IPS-NIHi7 (cell line): ENCODE data around the gene ARHGAP21.

Experiments used
- DNase-seq: peaks from one replicate; pipeline ENCODE4 v3.0.0; 2012; ENCODE audit warnings: mixed read lengths; ENCODE audit errors: extremely low spot score

ARHGAP21 gene

DNA sequence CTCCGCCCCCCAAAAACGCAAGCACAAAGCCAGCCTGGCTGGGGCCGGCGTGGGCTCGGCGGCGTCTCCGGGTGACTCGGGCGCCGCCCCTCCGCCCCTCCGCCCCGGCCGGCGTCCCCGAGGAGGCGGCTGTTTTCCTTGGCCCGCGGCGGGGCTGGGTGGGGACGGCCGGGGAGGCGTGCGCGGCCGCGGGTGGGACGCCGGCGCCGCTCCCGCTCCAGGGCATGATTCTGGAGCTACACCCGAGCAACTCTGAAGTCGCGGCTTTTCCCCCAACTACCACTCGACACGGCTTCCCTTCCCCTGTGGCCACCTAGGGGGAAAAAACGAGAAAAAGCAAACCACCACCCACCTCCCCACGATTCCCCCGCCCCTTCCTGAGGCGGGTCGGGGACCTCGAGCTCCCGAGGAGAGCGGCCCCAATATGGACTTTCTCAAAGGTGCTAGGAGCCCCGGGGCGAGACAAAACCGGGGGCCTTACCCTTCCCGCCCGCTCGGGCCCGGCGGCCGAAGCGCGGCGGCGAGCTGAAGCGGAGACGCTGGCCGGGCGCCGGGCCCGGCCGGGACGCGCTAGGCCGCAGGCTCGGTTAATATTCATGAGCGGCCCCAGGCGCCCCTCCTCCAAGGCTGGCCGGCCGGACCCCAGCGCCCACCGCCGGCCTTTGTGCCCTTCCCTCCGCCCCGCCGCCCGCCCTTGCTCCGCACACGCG lies 856 bp downstream of the ARHGAP21 start:
- peak; percentile 54 for DNase-seq

DNA sequence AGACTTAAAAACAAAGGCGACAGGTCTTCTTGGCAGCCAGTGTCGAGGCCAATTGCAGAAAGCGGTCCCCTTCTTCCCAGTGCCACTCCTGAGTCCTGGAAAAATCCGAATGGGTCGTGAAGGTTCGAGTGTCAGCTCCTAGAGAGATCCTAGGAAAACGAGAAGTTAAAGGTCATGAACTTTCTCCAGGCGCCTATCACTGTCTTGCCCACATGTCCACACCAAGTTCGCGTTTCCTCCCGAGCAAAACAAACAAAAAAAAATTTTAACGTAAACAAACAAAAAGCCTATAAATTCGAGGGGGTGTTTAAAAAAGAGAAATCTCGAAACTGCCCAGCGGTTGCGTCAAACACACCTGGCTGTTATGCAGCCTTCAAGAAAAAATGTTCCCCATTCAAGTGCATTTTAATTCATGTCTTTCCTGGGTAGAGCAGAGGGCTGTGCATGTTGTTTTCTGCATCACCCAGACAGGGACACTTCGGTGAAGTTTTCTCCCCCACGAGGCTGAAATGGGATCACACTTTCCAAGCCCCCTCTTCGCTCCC lies 1.5 kb downstream of the ARHGAP21 start:
- DNase-seq = no peak

DNA sequence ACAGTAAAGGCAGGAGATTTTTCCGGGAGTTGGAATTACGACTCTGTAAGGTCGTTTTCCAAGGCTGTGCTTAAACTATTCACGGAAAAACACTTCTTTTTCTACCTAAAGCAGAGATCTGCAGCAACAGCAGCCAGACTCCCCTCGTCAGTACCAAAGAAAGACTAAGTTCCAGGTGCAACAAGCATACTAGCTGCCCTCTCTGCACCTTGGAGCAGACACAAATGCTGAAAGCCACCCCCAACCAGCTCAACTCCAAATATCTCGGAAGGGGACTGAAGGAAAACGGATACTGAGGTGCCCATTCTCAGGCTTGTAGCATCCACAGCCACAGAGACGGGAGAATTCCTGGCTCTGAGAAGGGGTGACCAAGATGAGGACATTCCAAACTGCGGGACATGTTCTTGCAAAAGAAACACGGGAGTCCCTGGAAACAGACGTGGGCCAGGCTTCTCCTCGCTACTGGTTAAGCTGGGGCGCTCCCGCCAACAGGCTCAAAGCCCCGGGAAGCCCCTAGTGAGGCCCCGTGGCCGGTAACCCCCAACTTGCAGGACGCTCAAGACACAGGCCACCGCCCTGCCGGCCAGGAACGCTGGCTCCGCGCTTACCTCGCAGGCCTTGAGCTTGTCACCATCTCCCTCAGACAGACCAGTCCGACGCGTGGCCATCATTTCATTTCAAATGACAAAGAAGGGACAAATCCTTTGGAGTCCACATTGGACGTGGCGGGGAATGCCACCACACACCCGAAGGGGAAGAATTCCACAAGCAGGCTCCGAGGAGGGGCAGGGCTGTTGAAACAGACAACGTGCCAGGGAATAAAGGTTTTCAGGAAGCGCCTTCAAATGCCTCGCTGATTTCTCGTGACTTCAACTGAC lies 2.2 kb downstream of the ARHGAP21 start:
- no peak for DNase-seq

DNA sequence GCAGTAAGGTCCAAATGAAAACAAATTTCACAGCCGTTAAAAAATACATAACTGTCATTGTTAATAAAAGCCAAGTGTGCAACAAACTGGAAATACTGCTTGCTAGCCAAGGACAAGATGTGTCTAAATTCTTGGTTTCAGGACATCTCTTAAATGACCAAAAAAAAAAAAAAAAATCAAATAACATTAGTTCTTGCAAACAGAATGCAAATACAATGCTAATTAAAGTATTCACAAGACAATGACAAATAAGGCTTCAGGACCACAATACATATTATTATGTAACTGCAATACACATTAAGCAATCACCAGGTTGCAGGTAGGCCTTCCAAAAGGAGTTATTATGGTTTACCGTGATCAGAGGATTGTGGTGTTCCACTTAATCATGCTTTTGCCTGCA lies 3.6 kb downstream of the ARHGAP21 start:
- no peak for DNase-seq

DNA sequence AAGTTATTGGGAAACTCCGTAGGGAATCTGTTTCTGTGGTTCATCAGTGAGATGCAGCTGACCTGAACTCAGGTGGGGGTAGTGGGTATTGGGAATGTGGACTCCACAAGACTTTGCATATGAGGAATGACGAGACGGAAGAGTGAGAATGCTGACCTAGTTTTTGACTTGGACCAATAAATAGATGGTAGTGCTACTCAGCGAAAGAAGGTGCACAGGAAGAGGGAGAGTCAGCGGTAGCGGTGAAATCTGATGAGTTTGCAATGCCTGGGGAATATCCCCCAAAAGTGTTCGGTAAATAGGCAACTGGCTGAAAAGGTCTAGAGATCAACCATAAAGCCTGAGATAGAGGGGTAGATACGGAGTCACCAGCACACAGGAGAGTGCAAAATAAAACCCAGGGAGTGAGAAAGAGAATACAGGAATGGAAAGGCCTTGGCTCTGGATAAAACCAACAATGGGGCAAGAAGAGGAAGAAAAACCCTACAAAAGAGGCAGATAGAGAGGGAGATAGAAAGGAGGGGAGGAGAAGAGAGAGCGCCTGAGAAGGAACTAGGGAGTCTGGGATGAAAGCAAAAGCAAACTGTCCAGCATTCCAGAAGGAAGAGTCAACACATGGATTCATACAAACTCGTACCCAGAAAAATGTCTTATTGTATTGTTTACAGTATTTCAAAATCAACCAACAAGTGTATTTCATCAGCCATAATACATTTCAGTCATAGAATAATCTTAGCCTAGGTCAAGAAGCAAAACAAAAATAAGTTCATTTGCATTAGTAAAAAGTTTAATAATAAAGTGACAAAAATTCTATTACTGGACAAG lies 5.4 kb downstream of the ARHGAP21 start:
- DNase-seq = no peak

DNA sequence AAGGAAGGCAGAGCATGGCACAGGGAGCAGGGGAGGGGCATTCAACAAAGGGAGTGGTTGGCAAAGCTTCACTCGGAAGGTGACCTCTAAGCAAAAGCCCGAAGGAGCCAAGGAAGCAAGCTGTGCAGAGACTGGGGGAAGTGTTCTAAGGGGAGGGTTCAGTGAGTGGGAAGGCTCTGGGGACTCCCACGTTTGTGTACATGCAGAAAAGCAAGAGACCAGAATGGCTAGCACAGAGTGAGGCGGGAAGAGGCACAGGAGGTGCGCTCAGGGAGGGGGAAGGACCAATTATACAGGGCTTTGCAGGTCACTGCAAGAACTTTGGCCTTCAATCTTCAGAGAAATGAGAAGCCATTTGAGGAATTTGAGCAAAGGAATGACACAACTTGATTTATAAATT lies 7.4 kb downstream of the ARHGAP21 start:
- DNase-seq = no peak

DNA sequence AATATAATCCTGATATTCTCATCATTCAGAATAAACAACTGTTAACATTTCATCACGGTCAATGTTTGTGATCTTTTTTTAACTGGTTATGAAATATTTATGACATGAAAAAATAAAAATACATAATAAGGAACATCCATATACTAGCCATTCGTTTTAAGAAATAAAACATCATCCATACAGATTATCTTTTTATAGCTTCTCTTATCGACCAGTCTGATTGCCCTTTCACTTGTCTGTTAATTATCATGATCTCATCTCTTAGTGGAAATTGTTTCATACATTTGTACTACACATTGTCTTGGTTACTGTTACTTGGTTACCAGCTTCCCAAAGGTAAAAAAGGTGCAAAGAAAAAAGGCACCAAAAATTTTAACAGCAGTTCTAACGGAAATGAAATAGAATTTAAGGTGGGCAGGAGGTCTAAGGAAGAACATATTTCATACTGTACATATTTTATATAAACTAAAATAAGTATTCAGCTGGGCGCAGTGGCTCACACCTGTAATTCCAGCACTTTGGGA lies 8.4 kb downstream of the ARHGAP21 start:
- DNase-seq = no peak

DNA sequence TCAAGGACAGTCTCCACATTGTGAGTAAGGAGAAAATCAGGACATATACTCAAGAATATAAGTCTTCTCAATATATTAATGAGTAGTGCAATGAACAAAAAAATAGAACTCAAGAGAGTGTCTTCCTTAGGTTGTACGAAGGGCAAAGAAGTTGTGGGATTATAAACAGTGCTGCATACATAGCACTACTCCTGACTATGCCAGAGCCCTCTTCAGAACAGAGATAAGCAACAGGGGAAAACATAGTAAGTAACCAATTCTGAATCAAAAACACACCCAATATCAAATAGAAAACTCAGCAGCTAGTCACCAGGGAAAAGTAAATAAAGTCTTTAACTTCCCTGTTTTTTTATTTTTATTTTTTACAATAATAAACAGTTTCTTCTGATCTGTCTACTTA lies 10.6 kb downstream of the ARHGAP21 start:
- no peak for DNase-seq

DNA sequence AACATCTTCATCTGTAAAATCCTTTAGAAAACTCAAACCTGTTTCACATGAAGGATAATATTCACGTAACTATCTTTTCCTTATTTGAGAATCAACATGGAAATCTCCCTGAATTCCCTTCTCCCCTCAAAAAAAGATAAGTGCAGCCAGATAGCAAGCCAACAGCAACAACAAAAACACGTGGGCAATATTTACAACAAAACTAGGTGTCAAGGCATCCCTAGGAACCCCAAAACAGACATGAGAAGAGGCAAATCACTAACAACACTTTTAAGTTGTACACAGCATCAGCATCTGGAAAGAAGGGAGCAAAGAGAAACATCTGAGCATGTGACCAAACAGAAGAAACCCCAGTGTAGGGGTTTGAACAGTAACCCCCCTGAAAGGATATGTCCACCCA lies 12.2 kb downstream of the ARHGAP21 start:
- DNase-seq = no peak

DNA sequence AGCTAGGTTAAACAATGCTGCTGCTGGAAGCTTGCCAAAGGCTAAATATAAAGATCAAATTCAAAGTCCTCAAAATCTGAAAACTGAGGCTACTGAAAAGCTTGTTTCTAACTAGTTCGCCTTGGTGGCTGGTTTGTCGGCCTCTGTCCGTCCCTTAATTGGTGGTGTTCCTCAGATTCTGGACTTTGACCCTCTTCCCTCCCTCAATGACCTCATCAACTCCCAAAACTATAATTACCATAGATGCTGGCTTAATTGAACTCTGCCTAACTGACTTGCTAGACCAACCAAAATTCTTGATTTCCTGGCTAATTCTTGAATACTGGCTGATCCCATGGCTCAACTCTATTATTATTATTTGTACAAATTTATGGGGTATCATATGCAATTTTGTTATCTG lies 15.6 kb downstream of the ARHGAP21 start:
- no peak for DNase-seq

DNA sequence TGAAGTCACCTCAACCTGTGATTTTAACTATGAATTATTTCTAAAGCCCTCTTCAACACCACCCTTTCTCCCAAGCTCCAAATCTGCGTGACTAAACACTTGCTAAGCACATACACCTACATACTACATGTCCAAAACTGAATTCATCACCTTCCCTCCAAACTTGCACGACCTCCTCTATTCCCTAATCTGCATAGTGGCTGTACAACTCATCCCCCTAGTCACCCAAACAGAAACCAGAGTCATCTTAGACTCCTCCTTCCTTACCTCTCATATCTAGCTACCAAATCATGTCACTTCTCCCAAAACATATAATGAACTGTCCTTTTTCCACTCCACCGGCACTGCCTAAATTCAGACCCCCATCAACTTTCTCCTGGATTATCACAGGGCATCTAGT lies 16.2 kb downstream of the ARHGAP21 start:
- DNase-seq = no peak

DNA sequence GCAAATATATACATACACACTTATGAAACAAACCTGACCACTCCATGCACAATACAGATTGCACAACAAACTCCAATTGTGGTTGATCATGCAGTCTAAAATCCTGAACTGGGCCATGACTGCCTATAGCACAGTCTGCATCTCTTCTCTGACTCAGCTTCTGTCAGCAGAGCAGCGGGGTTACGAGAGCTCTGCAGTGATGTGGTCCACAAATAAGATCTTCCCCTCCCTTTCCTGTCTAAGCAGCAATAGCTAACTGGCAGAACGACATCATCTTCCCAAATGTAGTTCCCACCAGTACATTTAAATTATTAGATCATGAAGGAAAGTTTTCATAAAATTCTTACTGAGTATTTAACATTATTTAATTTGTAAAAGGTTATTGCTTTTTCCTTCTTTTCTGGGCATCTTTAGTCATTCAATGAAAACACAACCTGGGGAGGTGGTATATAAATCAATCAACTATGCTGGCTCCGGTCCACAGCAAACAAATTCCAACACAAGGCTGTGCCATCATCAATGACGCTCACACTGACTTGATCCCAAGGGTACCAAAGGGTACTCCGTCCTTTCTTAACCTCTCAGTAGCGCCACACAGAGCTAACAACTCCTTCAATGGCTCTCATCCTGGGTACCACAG lies 17.1 kb downstream of the ARHGAP21 start:
- DNase-seq = no peak

DNA sequence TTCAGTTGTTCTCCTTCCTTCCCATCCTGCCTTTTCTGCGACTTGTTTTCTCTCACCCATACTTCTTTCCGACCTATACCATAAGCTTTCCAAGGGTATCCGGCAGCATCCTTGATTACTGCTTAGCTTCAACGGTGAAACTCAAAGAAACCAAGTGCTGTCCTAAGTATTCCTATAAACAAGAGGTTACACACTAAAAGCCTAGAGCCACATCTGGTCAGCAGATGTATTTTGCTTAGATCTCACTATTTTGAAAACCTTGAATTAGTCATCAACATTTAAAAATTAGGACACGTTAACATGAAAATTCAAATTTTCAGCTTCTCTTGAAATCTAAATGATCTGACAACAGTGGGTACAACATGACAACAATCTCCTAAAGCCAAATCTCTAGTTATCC lies 20.0 kb downstream of the ARHGAP21 start:
- DNase-seq = no peak

DNA sequence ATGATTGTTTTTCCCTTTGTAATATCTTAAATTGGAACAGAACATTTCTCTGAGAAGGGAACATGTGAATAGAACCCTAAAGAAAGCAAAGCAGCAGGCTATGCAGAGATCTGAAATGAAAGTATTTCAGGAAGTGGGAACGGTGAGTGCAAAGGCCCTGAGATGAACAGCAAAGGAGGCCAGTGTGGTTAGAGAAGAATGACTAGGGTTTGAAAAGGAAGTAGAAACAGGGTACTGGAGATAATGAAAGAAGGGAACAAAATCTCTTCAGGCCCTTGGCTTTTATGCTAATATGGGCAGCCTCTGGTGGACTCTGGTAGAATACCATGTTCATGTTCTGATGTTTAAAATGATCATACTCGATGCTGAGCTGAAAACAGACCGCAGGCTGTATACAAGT lies 22.2 kb downstream of the ARHGAP21 start:
- no peak for DNase-seq

DNA sequence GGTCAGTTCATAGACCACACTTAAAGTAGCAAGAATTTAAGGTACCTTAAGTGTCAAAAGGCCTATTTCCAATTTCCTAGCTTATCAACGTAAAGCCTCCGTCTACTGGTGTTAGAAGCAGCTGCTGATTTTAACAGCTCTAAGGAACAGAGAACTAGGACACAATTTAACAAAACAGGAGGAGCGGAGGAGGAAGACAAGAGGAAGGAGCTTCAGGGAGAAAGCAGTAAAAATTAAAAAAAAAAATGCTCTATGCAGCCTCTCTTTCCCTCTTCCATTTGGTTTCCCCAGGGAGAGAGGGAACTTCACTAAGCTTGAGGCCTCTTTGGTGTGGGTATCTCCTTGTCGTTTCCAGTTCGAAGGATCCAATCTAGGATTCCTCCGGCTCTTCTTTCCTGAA lies 22.7 kb downstream of the ARHGAP21 start:
- DNase-seq = no peak

DNA sequence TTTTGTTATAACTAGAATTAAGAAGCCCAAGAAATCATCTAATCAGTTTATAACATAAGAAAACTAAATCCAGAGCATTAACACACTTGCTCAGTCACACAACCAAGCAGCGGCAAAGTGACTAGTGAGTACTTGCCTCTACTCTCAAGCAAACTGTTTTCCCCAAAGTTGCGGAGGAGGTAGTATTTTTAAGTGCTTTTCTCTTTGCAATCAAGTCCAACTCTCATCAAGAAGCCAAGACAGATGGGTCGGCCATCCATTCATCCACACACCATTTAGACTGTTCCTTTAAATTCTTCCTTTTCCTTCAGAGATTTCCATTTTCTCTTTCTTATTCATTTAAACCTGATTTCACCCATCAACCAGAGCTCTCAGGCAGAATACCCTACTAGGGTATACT lies 25.4 kb downstream of the ARHGAP21 start:
- DNase-seq = no peak

DNA sequence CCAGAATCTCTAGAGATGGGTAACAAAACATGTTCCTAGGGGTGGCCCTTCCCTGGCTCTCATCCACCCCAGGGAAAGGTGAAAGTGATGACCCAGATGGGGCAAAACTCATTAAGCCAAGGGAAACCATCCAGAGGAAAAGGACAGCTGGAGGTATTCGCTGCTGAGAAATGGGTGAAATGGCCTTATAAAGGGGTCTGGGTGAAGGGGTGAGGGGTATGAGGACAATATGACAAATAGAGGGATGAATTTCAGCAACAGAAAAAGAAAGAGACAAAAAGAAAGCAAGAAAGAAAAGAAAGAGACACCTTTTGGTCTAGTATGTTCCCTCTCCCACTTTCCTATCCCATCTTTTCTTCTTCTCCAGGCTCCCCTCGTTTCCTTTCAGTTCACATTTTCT lies 26.6 kb downstream of the ARHGAP21 start:
- DNase-seq = no peak

DNA sequence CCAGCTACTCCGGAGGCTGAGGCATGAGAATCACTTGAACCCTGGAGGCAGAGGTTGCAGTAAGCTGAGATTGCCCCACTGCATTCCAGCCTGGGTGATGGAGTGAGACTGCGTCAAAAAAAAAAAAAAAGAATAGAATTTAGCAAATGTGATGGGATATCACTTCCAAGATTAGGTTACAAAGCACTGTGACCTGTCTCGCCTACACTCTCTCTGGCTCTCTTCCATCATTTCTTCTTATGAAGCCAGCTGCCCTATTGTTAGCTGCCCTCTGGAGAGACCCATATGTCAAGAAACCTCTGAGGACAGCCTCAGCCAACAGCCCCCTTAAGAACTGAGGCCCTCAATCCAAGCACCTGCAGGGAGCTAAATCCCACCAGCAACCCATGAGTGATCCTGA lies 28.2 kb downstream of the ARHGAP21 start:
- DNase-seq = no peak

DNA sequence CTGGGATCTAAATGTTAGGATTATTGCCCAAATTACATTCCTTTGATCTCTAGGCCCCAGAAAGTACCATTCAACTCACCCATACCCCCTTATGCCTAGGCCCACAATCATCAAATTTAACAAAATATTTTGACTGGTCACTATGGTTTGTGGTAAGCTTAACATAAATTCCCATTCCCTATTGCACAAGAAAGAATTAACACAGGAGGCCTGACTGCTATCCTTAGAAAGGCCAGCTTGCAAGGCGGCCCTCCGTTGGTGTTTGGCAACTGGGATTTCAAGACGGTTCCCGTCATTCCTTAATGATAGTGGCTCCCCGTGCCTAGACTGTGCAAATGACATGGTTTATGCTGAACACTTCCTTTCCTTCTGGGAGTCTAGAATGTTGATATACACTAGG lies 29.6 kb downstream of the ARHGAP21 start:
- DNase-seq = no peak

DNA sequence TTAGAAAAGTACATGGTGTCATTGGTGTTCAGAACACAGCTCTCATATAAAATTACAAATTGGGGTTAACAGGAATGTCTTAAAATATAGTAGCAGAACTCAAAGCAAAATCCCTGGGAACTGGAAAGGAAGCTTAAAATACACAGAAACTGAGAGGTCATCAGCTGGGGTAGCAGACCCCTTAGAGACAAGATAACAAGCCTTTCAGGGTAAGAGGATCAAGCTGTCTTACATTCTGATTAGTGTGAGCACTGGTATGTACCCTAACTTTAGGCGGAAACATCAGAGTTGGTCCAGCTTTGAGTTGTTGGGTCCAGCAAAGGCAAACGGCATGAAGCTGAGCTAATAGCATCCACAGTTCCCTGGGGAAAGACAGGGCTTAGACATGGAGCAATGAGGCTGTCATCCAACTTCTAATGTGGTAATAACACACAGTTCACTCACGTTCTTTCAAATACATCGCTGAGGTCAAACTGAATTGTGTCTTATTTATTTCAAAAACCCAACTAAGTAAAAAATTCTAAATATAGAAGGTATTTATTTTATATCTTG lies 32.6 kb downstream of the ARHGAP21 start:
- DNase-seq = no peak

DNA sequence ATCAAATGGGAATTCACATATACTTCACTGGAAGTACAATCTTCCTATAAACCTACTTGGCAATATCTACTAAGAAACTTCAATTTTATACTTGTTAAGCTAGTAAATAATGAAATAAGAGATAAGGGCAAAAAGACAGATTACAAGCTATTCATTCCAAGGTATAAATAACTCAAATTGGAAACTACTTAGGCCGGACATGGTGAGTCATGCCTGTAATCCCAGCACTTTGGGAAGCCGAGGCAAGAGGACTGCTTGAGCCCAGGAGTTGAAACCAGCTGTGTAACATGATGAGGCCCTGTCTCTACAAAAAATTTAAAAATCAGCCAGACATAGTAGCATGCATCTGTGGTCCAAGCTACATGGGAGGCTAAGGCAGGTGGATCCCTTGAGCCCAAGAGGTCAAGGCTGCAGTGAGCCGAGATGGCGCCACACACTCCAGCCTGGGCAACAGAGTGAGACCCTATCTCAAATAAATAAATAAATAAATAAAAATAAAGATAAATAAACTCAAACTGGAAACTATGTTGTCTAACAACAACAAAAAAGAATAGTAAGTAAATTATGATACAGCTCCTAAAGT lies 37.6 kb downstream of the ARHGAP21 start:
- DNase-seq = no peak
